Spleen (tissue), 11 donors: Measurements from ENCODE around the gene ARSG. TPM values are rescaled to one million over a fixed set of nuclear protein-coding genes. Genes with fewer than 3 reads are reported as not detected.

Experiments
- DNase-seq: peaks from one replicate; pipeline ENCODE4 v3.0.0-alpha.2; 2020
- H3K27ac ChIP-seq, 8 donors: fragments of 200-600 bp; sonication (generic) in 7 of 8; 1 replicate in 4 of 8; 2 replicates in 4 of 8; pipeline versions ENCODE4 v1.5.0 to v1.8.0; 2016 to 2021; ENCODE audit warnings: inconsistent platforms in 4 of 8, mild to moderate bottlenecking in 4 of 8, moderate library complexity in 1 of 8
- H3K27me3 ChIP-seq, 7 donors: fragments of 200-600 bp; sonication (generic) in 6 of 7; replicated peaks in 1 of 7; 1 replicate in 4 of 7; 2 replicates in 3 of 7; pipeline versions ENCODE4 v1.5.0 to v1.8.0; 2016 to 2021; ENCODE audit warnings: inconsistent platforms in 3 of 7, mild to moderate bottlenecking in 1 of 7
- H3K36me3 ChIP-seq, 6 donors: fragments of 200-600 bp; sonication (generic) in 5 of 6; 1 replicate in 4 of 6; 2 replicates in 2 of 6; pipeline versions ENCODE4 v1.5.0 to v1.8.0; 2016 to 2021; ENCODE audit warnings: inconsistent platforms in 2 of 6
- H3K4me1 ChIP-seq, 6 donors: fragments of 200-600 bp; sonication (generic) in 5 of 6; 1 replicate in 3 of 6; 2 replicates in 3 of 6; pipeline versions ENCODE4 v1.5.0 to v1.8.0; 2016 to 2021; ENCODE audit warnings: inconsistent platforms in 3 of 6
- H3K4me3 ChIP-seq, 8 donors: fragments of 200-600 bp; sonication (generic) in 7 of 8; 1 replicate in 4 of 8; 2 replicates in 4 of 8; pipeline versions ENCODE4 v1.5.0 to v1.8.0; 2016 to 2021; ENCODE audit warnings: inconsistent platforms in 4 of 8, mild to moderate bottlenecking in 4 of 8, moderate library complexity in 2 of 8
- H3K9me3 ChIP-seq, 8 donors: fragments of 200-600 bp; sonication (generic) in 7 of 8; 1 replicate in 4 of 8; 2 replicates in 4 of 8; pipeline versions ENCODE4 v1.5.0 to v1.8.0; 2016 to 2021; ENCODE audit warnings: inconsistent platforms in 4 of 8
- POLR2A ChIP-seq, 3 donors: fragments of 450-650 bp; IDR thresholded peaks; one replicate each; pipeline ENCODE4 v1.5.1; 2017; ENCODE audit warnings: antibody characterized with exemption in 3 of 3, mild to moderate bottlenecking in 1 of 3
- POLR2AphosphoS5 ChIP-seq, 3 donors: sonication (generic); formaldehyde crosslinking; IDR thresholded peaks; one replicate each; pipeline ENCODE4 v1.5.1; 2017; ENCODE audit warnings: antibody characterized with exemption in 3 of 3
- WGBS, 5 donors: extraction: QIAGEN DNeasy Blood & Tissue Kit in 3 of 5; methylation state at CpG; one replicate each; pipeline versions ENCODE4 v1.1.5 to v1.1.7; 2013 to 2018; 5-methylcytosine and 5-hydroxymethylcytosine counted together
- intact Hi-C: fragments of 100-400 bp; cut with DNase I; formaldehyde crosslinking; loops from one replicate; pipeline ENCODE4 v1.15.0; 2023; ENCODE audit warnings: low total_unique reads
- polyA plus RNA-seq, 3 donors: library from polyadenylated mRNA; stranded (reverse); fragments of 200-250 nt; gene quantifications; one replicate each; pipeline ENCODE4 v1.2.1, GENCODE V29; 2013
- total RNA-seq, 7 donors: library from RNA; depleted of rRNA in 3 of 7; stranded (reverse); fragments of >200 nt in 3 of 7; fragmentation: NEBNext Ultra II Directional in 4 of 7; extraction: Animal tissue kit (Norgen Biotek cat#: 25700) in 4 of 7; gene quantifications; one replicate each; pipeline versions ENCODE4 v1.1.0 to v1.2.1, GENCODE V29; 2016 to 2021
- TF ChIP-seq, protein P1 (sequence below), 11 experiments: fragments of 200-600 bp in 7 of 11; fragments of 450-650 bp in 4 of 11; sonication (generic) in 4 of 11; IDR thresholded peaks in 8 of 11; conservative IDR thresholded peaks in 3 of 11; 1 replicate in 7 of 11; 2 replicates in 4 of 11; pipeline versions ENCODE4 v1.4.0 to v1.8.0; 2016 to 2021; ENCODE audit warnings: antibody characterized with exemption in 11 of 11, inconsistent platforms in 4 of 11, mild to moderate bottlenecking in 1 of 11
- donor health status: healthy with polysubstance abuse.
- donor health status: DM: no; HTN: no; CAD: no; lungs with moderate emphysema.
- donor health status: DM: no; HTN: no; CAD: no.
- donor health status: Bipolar disorder and iron deficiency.
- donor health status: healthy.
- donor health status: DM: no; HTN: no; CAD: no.
- donor health status: DM: yes; HTN: yes; CAD: no.

ARSG gene
- total and polyA plus RNA-seq, 10 donors = 1.5 to 24.3 (median 14.2) TPM

DNA sequence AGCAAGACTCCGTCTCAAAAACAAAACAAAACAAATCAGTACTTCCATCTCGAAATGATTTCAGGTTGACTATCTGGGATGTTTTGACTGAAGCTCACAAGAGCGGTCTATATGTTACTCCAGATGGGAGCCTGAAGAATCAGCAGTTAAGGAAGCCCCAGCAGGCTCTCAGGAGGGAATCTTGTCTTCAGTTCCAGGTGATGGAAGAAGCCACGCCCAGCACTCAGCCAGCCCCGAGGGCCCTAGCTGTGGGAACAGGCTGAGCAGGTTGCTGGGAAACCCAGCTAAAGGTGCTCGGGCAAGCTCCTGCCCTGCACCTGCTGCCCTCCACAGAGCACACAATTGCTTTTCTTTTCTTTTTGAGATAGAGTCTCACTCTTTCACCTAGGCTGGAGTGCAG lies 133.6 kb downstream of the ARSG start:
- H3K36me3 ChIP-seq = peaks cover 0 to 100% (median 56%) of the 10 kb centered on the region in 6 donors
- intact Hi-C loops = no loop called here
- no peak overlapping the region for H3K4me3 ChIP-seq
- TF ChIP-seq POLR2A (IDR thresholded peaks at IDR 0.05) (no peak), POLR2AphosphoS5 (IDR thresholded peaks at IDR 0.05) (no peak)
- TF ChIP-seq, protein P1, sequence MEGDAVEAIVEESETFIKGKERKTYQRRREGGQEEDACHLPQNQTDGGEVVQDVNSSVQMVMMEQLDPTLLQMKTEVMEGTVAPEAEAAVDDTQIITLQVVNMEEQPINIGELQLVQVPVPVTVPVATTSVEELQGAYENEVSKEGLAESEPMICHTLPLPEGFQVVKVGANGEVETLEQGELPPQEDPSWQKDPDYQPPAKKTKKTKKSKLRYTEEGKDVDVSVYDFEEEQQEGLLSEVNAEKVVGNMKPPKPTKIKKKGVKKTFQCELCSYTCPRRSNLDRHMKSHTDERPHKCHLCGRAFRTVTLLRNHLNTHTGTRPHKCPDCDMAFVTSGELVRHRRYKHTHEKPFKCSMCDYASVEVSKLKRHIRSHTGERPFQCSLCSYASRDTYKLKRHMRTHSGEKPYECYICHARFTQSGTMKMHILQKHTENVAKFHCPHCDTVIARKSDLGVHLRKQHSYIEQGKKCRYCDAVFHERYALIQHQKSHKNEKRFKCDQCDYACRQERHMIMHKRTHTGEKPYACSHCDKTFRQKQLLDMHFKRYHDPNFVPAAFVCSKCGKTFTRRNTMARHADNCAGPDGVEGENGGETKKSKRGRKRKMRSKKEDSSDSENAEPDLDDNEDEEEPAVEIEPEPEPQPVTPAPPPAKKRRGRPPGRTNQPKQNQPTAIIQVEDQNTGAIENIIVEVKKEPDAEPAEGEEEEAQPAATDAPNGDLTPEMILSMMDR (IDR thresholded peaks at IDR 0.05 in 8 of 11, conservative IDR thresholded peaks at IDR 0.05 in 3 of 11) = no peak
- H3K27me3 ChIP-seq = no peaks in the 10 kb centered on the region
- H3K27ac ChIP-seq = no peak overlapping the region
- H3K9me3 ChIP-seq = no peaks in the 10 kb centered on the region
- WGBS, 5 donors = 87 to 94% (median 91%) methylated on average over 5 to 6 of the region's 6 CpGs
- no peaks in the 10 kb centered on the region for H3K4me1 ChIP-seq
- no peak for DNase-seq

DNA sequence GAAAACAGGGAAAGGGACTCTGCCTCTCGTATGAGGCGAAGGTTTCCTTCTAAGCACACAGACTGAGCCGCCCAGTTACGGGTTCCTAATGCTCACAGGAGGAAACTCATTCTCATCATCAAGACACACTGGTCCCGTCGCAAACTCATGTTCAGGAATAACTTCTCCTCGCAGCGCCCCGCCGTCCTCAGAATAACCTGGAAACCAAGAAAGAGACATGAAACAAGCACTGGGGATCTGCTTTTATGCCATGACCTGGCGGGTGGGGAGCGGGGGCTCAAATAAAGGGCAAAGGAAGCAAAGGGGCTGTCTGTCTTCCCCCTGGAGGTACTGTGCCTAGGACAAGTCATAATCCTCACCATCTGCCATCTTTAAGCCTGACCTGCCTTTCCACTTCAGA lies 134.7 kb downstream of the ARSG start:
- 90 to 99% (median 94%) methylated on average over 10 to 12 of the region's 12 CpGs for WGBS, 5 donors

DNA sequence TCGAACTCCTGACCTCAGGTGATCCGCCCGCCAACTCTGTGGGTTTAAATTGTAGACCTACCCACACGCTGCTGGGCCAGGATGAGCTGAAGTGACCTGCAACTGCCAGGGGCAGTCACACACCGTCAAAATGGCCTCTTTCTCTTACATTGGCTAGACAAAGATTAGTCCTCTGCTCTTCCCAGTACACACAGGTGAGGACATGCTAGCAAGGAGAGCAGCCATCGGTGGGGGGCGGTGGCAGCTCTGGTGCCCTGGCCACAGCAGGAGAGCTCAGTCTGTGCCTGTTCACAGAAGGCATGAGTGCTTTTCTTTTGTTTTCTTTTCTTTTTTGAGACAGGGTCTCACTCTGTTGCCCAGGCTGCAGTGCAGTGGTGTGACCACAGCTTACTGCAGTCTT lies 136.3 kb downstream of the ARSG start:
- WGBS, 5 donors = 94 to 98% (median 97%) methylated on average over 5 to 7 of the region's 7 CpGs
- DNase-seq = no peak
- peaks cover 0 to 100% (median 68%) of the 10 kb centered on the region in 6 donors for H3K36me3 ChIP-seq
- peaks cover 0 to 3% (median 0%) of the 10 kb centered on the region in 6 donors for H3K4me1 ChIP-seq
- H3K9me3 ChIP-seq = no peaks in the 10 kb centered on the region
- H3K4me3 ChIP-seq = no peak overlapping the region
- TF ChIP-seq, protein P1 (IDR thresholded peaks at IDR 0.05 in 8 of 11, conservative IDR thresholded peaks at IDR 0.05 in 3 of 11) = no peak
- TF ChIP-seq POLR2A (IDR thresholded peaks at IDR 0.05) (no peak), POLR2AphosphoS5 (IDR thresholded peaks at IDR 0.05) (no peak)
- intact Hi-C loops = no loop called here
- H3K27me3 ChIP-seq = no peaks in the 10 kb centered on the region
- H3K27ac ChIP-seq = no peak overlapping the region

More for the DNA sequence above, 134.7 kb downstream of the ARSG start:
- Histone ChIP-seq H3K4me1 (no peaks in the 10 kb centered on the region), H3K27me3 (no peaks in the 10 kb centered on the region), H3K27ac (no peak overlapping the region), H3K36me3 (peaks cover 0 to 100% (median 58%) of the 10 kb centered on the region in 6 donors), H3K9me3 (no peaks in the 10 kb centered on the region), H3K4me3 (no peak overlapping the region)
- no peak for DNase-seq
- no peak for TF ChIP-seq POLR2A (IDR thresholded peaks at IDR 0.05)
- no peak for TF ChIP-seq POLR2AphosphoS5 (IDR thresholded peaks at IDR 0.05)
- TF ChIP-seq, protein P1 (IDR thresholded peaks at IDR 0.05 in 8 of 11, conservative IDR thresholded peaks at IDR 0.05 in 3 of 11) = no peak
- intact Hi-C loops = no loop called here

DNA sequence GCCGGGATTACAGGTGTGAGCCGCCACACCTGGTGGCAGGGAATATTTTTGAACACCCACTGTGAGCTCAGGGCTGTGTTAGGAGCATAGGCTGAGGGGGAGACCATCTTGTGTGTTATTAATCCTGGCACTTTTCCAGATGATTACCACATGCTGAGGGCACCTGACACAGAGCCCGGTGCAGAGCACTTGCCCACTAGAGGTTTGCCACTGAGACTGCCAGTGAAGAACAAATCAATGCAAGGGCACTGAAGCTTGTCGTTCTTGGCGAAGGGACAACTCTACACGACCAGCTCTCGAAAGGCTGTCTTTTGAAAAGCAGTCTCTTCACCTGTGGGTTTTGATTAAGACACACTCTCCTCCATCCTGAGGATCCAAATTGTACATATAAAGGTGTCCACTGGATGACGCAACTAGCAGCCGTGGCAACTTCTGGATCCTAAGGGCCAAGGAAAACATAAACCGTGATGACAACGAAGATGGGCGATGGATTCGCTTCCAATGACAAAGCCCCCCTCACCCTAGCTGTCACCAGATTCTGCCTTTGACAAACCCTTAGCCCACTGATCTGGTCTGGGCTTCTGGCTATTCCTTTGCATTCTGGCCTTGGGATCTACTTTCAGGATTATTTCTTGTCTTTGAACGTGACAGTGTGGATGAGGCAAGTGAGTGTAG lies 137.3 kb downstream of the ARSG start:
- H3K36me3 ChIP-seq = peaks cover 0 to 100% (median 73%) of the 10 kb centered on the region in 6 donors
- no peak overlapping the region for H3K4me3 ChIP-seq
- intact Hi-C loops = no loop called here
- TF ChIP-seq POLR2AphosphoS5 (IDR thresholded peaks at IDR 0.05) (no peak), POLR2A (IDR thresholded peaks at IDR 0.05) (no peak)
- TF ChIP-seq, protein P1 (IDR thresholded peaks at IDR 0.05 in 8 of 11, conservative IDR thresholded peaks at IDR 0.05 in 3 of 11) = no peak
- WGBS, 5 donors = 89 to 93% (median 92%) methylated on average over 14 of the region's 14 CpGs
- peaks cover 0 to 3% (median 0%) of the 10 kb centered on the region in 6 donors for H3K4me1 ChIP-seq
- peak; percentile 27 for DNase-seq
- no peaks in the 10 kb centered on the region for H3K27me3 ChIP-seq
- no peak overlapping the region for H3K27ac ChIP-seq
- no peaks in the 10 kb centered on the region for H3K9me3 ChIP-seq
